Stimulated activated CD4-positive, alpha-beta T cell treated with anti-CD3 and anti-CD28 coated beads, Interleukin-2, amount 100 ng/mL, for 48 hours (primary cell): ENCODE data around the gene FIBIN.

Experiments
- DNase-seq, 2 donors: peaks; one replicate each; pipeline ENCODE4 v3.0.0-alpha.2; 2020

FIBIN gene

DNA sequence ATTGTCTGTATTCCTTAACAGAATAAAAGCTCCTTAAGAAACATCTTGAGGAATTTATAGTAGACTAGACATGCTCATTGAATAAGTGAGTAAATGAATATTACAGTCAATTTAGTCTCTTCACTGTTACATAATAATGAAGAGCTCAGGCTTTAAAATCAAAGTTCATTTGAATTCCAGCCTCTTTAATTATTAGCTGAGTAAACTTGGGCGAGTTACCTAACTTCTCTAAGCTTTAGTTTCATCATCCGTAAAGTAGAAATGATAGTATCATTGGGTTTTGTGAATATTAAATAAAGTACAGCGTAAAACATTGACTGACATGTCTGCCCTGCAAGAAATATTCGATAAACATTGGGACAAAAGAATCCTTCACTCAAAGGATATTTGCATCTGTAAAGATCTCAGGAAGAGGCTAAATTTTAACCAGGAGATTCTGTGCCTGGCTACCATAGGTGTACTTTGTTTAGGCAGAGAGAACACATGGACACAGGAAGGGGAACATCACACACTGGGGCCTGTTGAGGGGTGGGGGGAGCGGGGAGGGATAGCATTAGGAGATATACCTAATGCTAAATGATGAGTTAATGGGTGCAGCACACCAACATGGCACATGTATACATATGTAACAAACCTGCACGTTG is 31.5 kb downstream of the FIBIN start:
- DNase-seq, result no peak

- no peak for DNase-seq
Observed at GRCh38 chr11:27025957-27026733, 32.2 kb downstream of the FIBIN start.

DNA sequence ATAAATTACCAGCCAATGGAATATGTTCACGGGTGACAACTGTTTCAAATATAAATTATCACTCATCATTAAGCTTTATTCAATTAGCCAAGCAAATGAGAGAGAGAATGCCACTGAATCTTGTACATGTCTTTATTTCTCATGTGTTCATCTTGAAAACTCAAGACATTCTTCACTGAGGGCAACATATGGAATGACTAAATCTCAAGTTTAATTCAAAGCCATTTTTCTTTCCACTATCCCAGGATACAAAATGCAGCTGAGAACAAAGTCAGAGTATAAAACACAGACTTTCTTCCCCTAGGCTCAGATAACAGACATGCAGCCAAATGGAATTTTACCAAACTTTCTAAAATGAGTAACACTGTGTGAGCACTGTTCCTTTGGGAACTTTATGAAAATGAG is 34.7 kb downstream of the FIBIN start:
- no peak for DNase-seq

- DNase-seq, result no peak
Observed at GRCh38 chr11:27029966-27030365, 36.1 kb downstream of the FIBIN start.

DNA sequence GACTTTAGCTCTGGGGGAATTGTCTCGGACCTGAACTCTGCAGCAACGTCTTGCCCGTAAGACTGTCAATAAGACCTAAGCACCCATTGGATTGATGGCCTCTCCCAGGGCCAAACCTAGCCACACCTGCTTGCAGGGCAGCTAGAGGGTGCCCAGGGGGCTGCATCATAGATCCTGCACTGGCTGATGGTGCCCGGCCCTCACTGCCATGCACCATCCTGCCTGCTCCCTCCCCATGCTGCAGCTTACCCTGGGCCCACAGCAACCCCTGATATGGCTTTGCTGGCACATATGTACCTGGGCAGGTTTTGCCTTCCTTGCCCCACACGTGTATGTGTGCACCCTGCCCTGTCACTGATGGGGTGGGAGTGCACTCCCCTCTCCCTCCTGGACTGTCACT is 37.8 kb downstream of the FIBIN start:
- no peak for DNase-seq

- no peak for DNase-seq
Observed at GRCh38 chr11:27039873-27040272, 46.0 kb downstream of the FIBIN start.

GRCh38 chr11:27040302-27041115 is 46.6 kb downstream of the FIBIN start, which contains the start of gene BBOX1:
BBOX1 (plus strand) TSS chr11:27040815; CDS start chr11:27055431, 14,616 bp downstream.
- DNase-seq, result no peak

- DNase-seq, result no peak
Observed at GRCh38 chr11:27041141-27041899, 47.4 kb downstream of the FIBIN start.
